ENCODE data around the gene HES3. TPM values are rescaled to one million over a fixed set of nuclear protein-coding genes. Genes with fewer than 3 reads are reported as not detected.

HES3 gene
- total RNA-seq, 8 experiments from 2014 or later, result 0.37 to 0.66 (median 0.42) TPM; not detected in 5

GRCh38 chr1:6260961-6261614 is 17.1 kb downstream of the HES3 start, which contains the start of gene GPR153:
GPR153 (minus strand) TSS chr1:6261098; CDS start chr1:6254905, 6,193 bp downstream.
- 0% methylated on average over 1 of the region's 78 CpGs; no CpG with 5 or more reads in 8 of the 10 experiments for WGBS, 10 experiments
- in situ Hi-C loops (cut with MboI; ENCODE audit: low pct_unique_long_range_greater_than_20kb in 2 of 9, low sequenced_read_pairs in 9 of 9, unreplicated experiment in 9 of 9), result no loop called here
- ATAC-seq (replicated peaks in 6 of 8), result peak; percentile 27 to 65 (median 52)
- Histone ChIP-seq H3K4me3 (peak within 1 kb of the TSS; percentile 57 to 88 (median 66)), H3K27ac (peak within 1 kb of the TSS; percentile 65 to 73), H3K4me1 (replicated peaks in 1 of 2) (peaks cover 25 to 30% of the 10 kb centered on the region in 2 donors)

- Histone ChIP-seq H3K27ac (peak overlapping the region; percentile 65 to 73), H3K4me1 (replicated peaks in 1 of 2) (peaks cover 28 to 30% of the 10 kb centered on the region in 2 donors), H3K4me3 (peak overlapping the region; percentile 57 to 88 (median 66))
- 57% methylated on average over 1 of the region's 15 CpGs; no CpG with 5 or more reads in 9 of the 10 experiments for WGBS, 10 experiments
- in situ Hi-C loops (cut with MboI; ENCODE audit: low pct_unique_long_range_greater_than_20kb in 2 of 9, low sequenced_read_pairs in 9 of 9, unreplicated experiment in 9 of 9), result no loop called here
- peak in 5 of 8 experiments; percentile 57 to 66 (median 65) for ATAC-seq (replicated peaks in 6 of 8)
These were observed 17.6 kb downstream of the HES3 start for GRCh38 chr1:6261615-6261995.

- in situ Hi-C loops (cut with MboI; ENCODE audit: low pct_unique_long_range_greater_than_20kb in 2 of 9, low sequenced_read_pairs in 9 of 9, unreplicated experiment in 9 of 9), result no loop called here
- Histone ChIP-seq H3K27ac (peak overlapping the region in 1 of 2 donors; percentile 64), H3K4me3 (no peak overlapping the region), H3K4me1 (replicated peaks in 1 of 2) (peaks cover 32 to 34% of the 10 kb centered on the region in 2 donors)
- no peak for ATAC-seq (replicated peaks in 6 of 8)
- WGBS, 10 experiments, result 50 to 90% (median 84%) methylated on average over 1 to 10 of the region's 25 CpGs; no CpG with 5 or more reads in 5 of the 10 experiments
These were observed 18.8 kb downstream of the HES3 start for GRCh38 chr1:6262555-6263420.

- ATAC-seq (replicated peaks in 6 of 8), result peak in 2 of 8 experiments; percentile 11 to 36
- Histone ChIP-seq H3K4me1 (replicated peaks in 1 of 2) (peaks cover 41 to 43% of the 10 kb centered on the region in 2 donors), H3K27ac (no peak overlapping the region), H3K4me3 (no peak overlapping the region)
- in situ Hi-C loops (cut with MboI; ENCODE audit: low pct_unique_long_range_greater_than_20kb in 2 of 9, low sequenced_read_pairs in 9 of 9, unreplicated experiment in 9 of 9), result no loop called here
- WGBS, 10 experiments, result 0 to 100% (median 98%) methylated on average over 1 to 3 of the region's 7 CpGs; no CpG with 5 or more reads in 6 of the 10 experiments
These were observed 19.7 kb downstream of the HES3 start for GRCh38 chr1:6263716-6264115.

DNA sequence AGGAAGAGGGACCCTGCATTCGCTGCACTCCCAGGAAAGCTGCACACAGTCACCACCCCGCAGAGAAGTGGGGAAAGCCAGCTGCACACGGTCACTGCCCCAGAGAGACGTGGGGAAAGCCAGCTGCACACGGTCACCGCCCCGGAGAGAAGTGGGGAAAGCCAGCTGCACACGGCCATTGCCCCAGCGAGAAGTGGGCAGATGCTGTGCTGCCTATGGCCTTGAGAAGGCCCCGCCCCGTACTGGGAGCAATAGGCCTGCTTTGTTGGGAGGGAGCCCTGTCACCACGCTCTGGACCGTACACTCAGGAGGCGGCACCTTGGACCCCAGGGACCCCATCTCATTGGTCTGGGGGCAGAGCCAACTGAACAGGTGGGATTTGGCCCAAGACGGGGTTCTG is 21.2 kb downstream of the HES3 start:
- no peak for ATAC-seq (replicated peaks in 6 of 8)
- peaks cover 50 to 51% of the 10 kb centered on the region in 2 donors for H3K4me1 ChIP-seq (replicated peaks in 1 of 2)
- H3K27ac ChIP-seq, result no peak overlapping the region
- WGBS, 10 experiments, result 56 to 100% (median 81%) methylated on average over 1 to 7 of the region's 15 CpGs; no CpG with 5 or more reads in 4 of the 10 experiments
- no peak overlapping the region for H3K4me3 ChIP-seq
- in situ Hi-C loops (cut with MboI; ENCODE audit: low pct_unique_long_range_greater_than_20kb in 2 of 9, low sequenced_read_pairs in 9 of 9, unreplicated experiment in 9 of 9), result no loop called here

DNA sequence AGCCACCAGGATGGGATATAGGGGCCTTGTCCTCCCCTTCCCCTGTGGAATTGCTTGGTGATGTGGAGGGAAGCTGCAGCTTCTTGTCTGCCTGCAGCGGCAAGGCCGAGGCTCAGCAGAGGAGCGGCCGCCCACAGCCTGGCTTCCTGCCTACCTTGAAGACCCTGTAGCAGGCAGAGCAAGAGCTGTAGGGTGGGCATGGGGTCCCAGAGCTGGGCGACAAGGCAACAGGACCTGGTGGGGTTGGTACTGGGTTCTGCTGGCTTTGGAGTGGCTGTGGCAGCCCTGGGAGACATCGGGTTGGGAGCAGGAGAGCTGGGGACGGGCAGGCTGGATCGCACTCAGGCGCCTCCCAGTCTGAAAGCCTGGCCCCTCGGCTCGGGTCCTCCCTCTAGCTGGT is 22.7 kb downstream of the HES3 start:
- no peak overlapping the region for H3K4me3 ChIP-seq
- no peak for ATAC-seq (replicated peaks in 6 of 8)
- in situ Hi-C loops (cut with MboI; ENCODE audit: low pct_unique_long_range_greater_than_20kb in 2 of 9, low sequenced_read_pairs in 9 of 9, unreplicated experiment in 9 of 9), result no loop called here
- 61 to 88% (median 71%) methylated on average over 3 to 9 of the region's 11 CpGs; no CpG with 5 or more reads in 6 of the 10 experiments for WGBS, 10 experiments
- H3K4me1 ChIP-seq (replicated peaks in 1 of 2), result peaks cover 59 to 60% of the 10 kb centered on the region in 2 donors
- no peak overlapping the region for H3K27ac ChIP-seq

DNA sequence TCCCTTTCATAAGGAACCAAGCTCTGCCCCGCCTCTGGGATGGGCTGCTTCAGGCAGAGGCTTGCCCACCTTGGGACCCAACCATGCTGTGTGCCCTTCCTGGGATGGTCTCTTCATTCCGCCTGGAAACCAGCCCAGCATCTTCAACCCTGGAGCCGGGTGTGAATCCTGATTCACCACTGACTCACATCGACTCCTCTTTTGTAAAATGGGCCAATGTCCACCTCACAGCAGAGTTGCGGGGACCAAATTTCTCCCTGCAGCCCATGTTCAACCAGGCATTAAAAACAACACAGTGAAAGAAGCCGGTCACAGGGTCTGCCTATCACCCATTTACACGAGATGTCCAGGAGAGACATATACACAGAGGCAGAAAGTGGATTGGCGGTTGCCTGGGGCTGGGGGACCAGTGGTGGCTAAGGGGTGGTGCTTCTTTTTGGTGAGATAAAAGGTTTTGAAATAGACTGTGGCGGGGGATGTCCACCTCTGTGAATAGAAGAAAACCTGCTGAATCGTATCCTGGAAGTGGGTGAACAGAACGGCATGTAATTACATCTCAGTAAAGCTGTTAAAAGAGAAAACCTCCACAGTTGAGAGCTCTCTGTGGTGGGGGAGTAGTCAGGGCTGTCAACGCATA is 23.8 kb downstream of the HES3 start:
- no peak overlapping the region for H3K27ac ChIP-seq
- H3K4me1 ChIP-seq (replicated peaks in 1 of 2), result peaks cover 62% of the 10 kb centered on the region in 2 donors
- H3K4me3 ChIP-seq, result no peak overlapping the region
- 23 to 80% (median 69%) methylated on average over 1 to 9 of the region's 12 CpGs; no CpG with 5 or more reads in 1 of the 10 experiments for WGBS, 10 experiments
- ATAC-seq (replicated peaks in 6 of 8), result no peak
- in situ Hi-C loops (cut with MboI; ENCODE audit: low pct_unique_long_range_greater_than_20kb in 2 of 9, low sequenced_read_pairs in 9 of 9, unreplicated experiment in 9 of 9), result no loop called here

DNA sequence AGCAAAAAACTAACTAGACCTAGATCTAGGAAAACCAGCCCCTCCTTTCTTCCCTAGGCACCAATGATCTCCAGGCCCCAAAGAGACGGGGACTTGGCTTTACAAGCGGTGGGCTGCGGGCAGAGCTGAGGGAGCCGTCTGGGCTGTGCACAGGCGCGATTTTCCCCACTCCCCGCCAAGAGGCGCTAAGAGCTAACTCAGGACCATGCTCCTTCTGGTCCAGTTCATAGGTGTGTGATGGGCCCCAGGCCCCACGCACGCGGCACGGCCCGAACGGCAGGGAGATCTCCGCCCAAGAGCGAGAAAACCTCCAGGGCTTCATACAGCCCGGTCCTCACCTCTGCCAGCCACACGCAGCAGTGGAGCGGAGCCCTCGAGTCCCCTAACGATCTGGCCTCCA is 24.4 kb downstream of the HES3 start:
- H3K4me3 ChIP-seq, result no peak overlapping the region
- peaks cover 68% of the 10 kb centered on the region in 2 donors for H3K4me1 ChIP-seq (replicated peaks in 1 of 2)
- in situ Hi-C loops (cut with MboI; ENCODE audit: low pct_unique_long_range_greater_than_20kb in 2 of 9, low sequenced_read_pairs in 9 of 9, unreplicated experiment in 9 of 9), result no loop called here
- no peak for ATAC-seq (replicated peaks in 6 of 8)
- peak overlapping the region in 1 of 2 donors; percentile 77 for H3K27ac ChIP-seq
- 40 to 90% (median 63%) methylated on average over 1 to 11 of the region's 21 CpGs; no CpG with 5 or more reads in 4 of the 10 experiments for WGBS, 10 experiments

GRCh38 chr1:6269296-6269695 is 25.3 kb downstream of the HES3 start:
- ATAC-seq (replicated peaks in 6 of 8), result no peak
- H3K4me3 ChIP-seq, result no peak overlapping the region
- H3K4me1 ChIP-seq (replicated peaks in 1 of 2), result peaks cover 74 to 75% of the 10 kb centered on the region in 2 donors
- in situ Hi-C loops (cut with MboI; ENCODE audit: low pct_unique_long_range_greater_than_20kb in 2 of 9, low sequenced_read_pairs in 9 of 9, unreplicated experiment in 9 of 9), result no loop called here
- H3K27ac ChIP-seq, result peak overlapping the region; percentile 77 to 83
- 17 to 57% (median 50%) methylated on average over 3 to 7 of the region's 14 CpGs; no CpG with 5 or more reads in 7 of the 10 experiments for WGBS, 10 experiments

DNA sequence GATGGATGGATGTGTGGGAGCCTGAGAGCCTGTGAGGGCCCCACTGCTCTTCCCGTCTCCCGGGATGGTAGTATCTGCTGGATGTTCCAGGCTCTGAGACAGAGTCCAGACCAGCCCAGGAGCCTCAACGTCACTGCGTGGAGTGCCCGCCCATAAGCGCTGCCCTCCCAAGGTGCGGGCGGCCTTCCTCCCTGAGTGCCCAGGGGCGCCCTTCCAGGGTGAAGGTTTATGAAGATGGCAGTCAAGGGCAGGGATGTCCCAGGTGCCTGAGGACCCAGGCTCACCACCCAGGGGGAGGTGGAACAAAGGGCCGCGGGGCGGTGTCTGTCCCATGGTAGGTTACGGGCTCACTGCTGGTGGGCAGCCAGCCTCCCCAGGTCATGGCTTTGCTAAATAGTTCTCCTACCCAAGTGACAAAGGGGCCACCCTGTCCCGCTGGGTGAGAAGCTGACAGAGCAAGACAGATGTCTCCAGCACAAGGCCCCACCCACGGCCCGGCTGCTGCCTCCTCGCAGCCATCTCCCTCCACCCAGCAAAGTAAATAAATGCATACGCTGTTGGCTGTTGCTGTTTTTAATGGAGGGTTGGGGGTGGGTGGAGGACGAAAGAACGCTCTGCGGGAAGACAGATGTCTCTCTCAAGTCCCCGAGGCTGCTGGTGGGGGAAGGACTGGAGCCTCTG is 25.9 kb downstream of the HES3 start:
- ATAC-seq (replicated peaks in 6 of 8), result peak; percentile 23 to 67 (median 54)
- WGBS, 10 experiments, result 0 to 61% (median 40%) methylated on average over 1 to 18 of the region's 22 CpGs; no CpG with 5 or more reads in 5 of the 10 experiments
- H3K4me3 ChIP-seq, result no peak overlapping the region
- H3K4me1 ChIP-seq (replicated peaks in 1 of 2), result peaks cover 74 to 77% of the 10 kb centered on the region in 2 donors
- in situ Hi-C loops (cut with MboI; ENCODE audit: low pct_unique_long_range_greater_than_20kb in 2 of 9, low sequenced_read_pairs in 9 of 9, unreplicated experiment in 9 of 9), result no loop called here
- peak overlapping the region; percentile 77 to 83 for H3K27ac ChIP-seq

DNA sequence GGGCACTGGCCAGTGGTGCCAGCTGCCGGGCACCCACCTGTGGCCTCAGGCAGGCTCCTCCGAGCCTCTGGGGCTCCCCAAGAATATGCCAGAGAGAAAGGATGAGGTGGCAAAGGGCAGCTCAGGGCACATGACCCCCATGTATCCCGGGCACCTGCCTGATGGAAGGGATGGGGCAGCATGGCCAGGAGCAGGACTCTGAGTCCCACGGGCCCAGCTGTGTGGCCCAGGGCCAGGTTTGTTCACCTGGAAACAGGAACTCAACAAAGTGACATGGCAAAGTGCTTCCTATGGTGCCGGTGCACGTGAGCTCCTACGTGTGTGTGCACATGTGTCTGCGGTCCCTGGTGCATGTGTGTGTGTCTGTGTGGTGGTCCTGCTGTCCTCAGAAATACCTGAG is 26.4 kb downstream of the HES3 start:
- Histone ChIP-seq H3K4me1 (replicated peaks in 1 of 2) (peaks cover 79 to 83% of the 10 kb centered on the region in 2 donors), H3K4me3 (no peak overlapping the region), H3K27ac (peak overlapping the region; percentile 77 to 83)
- no peak for ATAC-seq (replicated peaks in 6 of 8)
- in situ Hi-C loops (cut with MboI; ENCODE audit: low pct_unique_long_range_greater_than_20kb in 2 of 9, low sequenced_read_pairs in 9 of 9, unreplicated experiment in 9 of 9), result no loop called here
- WGBS, 10 experiments, result 82 to 86% (median 84%) methylated on average over 1 to 7 of the region's 8 CpGs; no CpG with 5 or more reads in 7 of the 10 experiments

- no peak for ATAC-seq (replicated peaks in 6 of 8)
- peak overlapping the region; percentile 77 to 83 for H3K27ac ChIP-seq
- 0 to 79% (median 33%) methylated on average over 1 to 4 of the region's 4 CpGs; no CpG with 5 or more reads in 2 of the 10 experiments for WGBS, 10 experiments
- in situ Hi-C loops (cut with MboI; ENCODE audit: low pct_unique_long_range_greater_than_20kb in 2 of 9, low sequenced_read_pairs in 9 of 9, unreplicated experiment in 9 of 9), result no loop called here
- no peak overlapping the region for H3K4me3 ChIP-seq
- peaks cover 86 to 89% of the 10 kb centered on the region in 2 donors for H3K4me1 ChIP-seq (replicated peaks in 1 of 2)
These were observed 27.0 kb downstream of the HES3 start for GRCh38 chr1:6271006-6271405.

Measured in motor neuron (in vitro differentiated cells).